WTC11 (cell line): ENCODE results near the gene PEAK3.

Experiments used
- CTCF ChIP-seq: fragments of 200-600 bp; IDR thresholded peaks from 2 replicates; pipeline ENCODE4 v1.8.0; 2022; ENCODE audit warnings: antibody characterized with exemption
- TEAD1 ChIP-seq: sonication (generic); formaldehyde crosslinking; IDR thresholded peaks from 2 replicates; pipeline ENCODE4 v1.8.0; 2022; ENCODE audit warnings: mild to moderate bottlenecking, missing genetic modification reagents
- USF1 ChIP-seq: sonication (generic); formaldehyde crosslinking; IDR thresholded peaks from 2 replicates; pipeline ENCODE4 v1.8.0; 2022; ENCODE audit warnings: mild to moderate bottlenecking, missing genetic modification reagents
- ZBTB21 ChIP-seq: sonication (generic); formaldehyde crosslinking; IDR thresholded peaks from 2 replicates; pipeline ENCODE4 v1.8.1; 2023; ENCODE audit warnings: mild to moderate bottlenecking, missing genetic modification reagents, borderline replicate concordance
- ZNF232 ChIP-seq: sonication (generic); formaldehyde crosslinking; IDR thresholded peaks from 2 replicates; pipeline ENCODE4 v1.8.0; 2022; ENCODE audit warnings: mild to moderate bottlenecking, missing genetic modification reagents
- TF ChIP-seq, protein P1 (sequence below): sonication (generic); formaldehyde crosslinking; IDR thresholded peaks from 2 replicates; pipeline ENCODE4 v1.8.1; 2022; ENCODE audit warnings: low read depth, missing genetic modification reagents, borderline replicate concordance

DNA sequence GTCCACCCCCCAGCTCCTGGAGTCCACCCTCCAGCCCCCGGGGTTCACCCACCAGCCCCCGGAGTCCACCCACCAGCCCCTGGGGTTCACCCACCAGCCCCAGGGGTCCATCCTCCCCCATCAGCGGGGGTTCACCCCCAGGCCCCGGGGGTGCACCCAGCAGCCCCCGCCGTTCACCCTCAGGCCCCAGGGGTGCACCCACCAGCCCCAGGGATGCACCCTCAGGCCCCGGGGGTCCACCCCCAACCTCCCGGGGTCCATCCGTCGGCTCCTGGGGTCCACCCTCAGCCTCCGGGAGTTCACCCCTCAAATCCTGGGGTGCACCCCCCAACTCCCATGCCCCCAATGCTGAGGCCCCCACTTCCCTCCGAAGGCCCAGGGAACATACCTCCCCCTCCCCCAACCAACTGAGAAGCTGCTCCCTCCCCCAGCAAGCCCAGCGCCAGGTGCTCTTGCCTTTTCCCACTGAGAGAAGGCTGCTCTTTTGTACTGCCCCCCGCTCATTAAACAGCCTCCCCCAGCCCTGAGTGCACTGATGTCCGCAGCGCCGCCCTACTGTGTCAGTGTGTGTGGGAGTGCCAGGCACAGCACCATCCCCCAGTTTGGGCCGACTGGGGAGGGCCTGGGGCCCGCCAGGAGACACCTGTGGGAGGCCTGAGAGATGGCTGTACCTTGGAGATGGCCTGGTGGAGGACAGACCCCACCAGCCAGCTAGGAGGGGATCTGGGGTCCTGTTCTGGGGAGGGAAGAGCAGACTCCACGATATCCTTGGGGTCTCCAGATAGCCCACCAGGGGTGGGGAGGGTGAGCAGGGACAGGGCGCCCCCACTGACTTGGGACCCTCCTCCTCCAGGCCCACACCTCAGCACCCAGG is 33.6 kb downstream of the PEAK3 start:
- no peak for TF ChIP-seq ZBTB21
- no peak for TF ChIP-seq CTCF
- TF ChIP-seq, protein P1, sequence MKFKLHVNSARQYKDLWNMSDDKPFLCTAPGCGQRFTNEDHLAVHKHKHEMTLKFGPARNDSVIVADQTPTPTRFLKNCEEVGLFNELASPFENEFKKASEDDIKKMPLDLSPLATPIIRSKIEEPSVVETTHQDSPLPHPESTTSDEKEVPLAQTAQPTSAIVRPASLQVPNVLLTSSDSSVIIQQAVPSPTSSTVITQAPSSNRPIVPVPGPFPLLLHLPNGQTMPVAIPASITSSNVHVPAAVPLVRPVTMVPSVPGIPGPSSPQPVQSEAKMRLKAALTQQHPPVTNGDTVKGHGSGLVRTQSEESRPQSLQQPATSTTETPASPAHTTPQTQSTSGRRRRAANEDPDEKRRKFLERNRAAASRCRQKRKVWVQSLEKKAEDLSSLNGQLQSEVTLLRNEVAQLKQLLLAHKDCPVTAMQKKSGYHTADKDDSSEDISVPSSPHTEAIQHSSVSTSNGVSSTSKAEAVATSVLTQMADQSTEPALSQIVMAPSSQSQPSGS = no peak
- TF ChIP-seq USF1 (CRISPR knock-in tag) = no peak
- TF ChIP-seq TEAD1 (CRISPR knock-in tag) = no peak
- no peak for TF ChIP-seq ZNF232 (CRISPR knock-in tag)
